DOHH2 (cell line): Measurements from ENCODE around the gene CAMSAP1.

Experiments used
- H3F3A ChIP-seq: fragments of 200-600 bp; sonication (generic), shearing (Covaris generic); 2 replicates; pipeline ENCODE4 v1.6.0; 2016; ENCODE audit warnings: antibody characterized with exemption, mild to moderate bottlenecking; ENCODE audit not compliant: control insufficient read depth, insufficient read depth
- H3K27ac ChIP-seq: fragments of 200-600 bp; sonication (generic); 2 replicates; pipeline ENCODE4 v1.5.1; 2014; ENCODE audit warnings: low read depth, mild to moderate bottlenecking, low read length, moderate library complexity
- H3K27me3 ChIP-seq: fragments of 200-600 bp; sonication (generic); 2 replicates; pipeline ENCODE4 v1.6.1; 2014; ENCODE audit warnings: mild to moderate bottlenecking, low read length, mixed read lengths; ENCODE audit not compliant: control insufficient read depth
- H3K36me3 ChIP-seq: fragments of 200-600 bp; sonication (generic); 2 replicates; pipeline ENCODE4 v1.6.1; 2014; ENCODE audit warnings: mild to moderate bottlenecking, low read length, moderate library complexity, mixed read lengths; ENCODE audit not compliant: control insufficient read depth
- H3K4me1 ChIP-seq: fragments of 200-600 bp; sonication (generic); 2 replicates; pipeline ENCODE4 v1.6.1; 2014; ENCODE audit warnings: mild to moderate bottlenecking, low read length, mixed read lengths; ENCODE audit not compliant: control insufficient read depth
- H3K4me2 ChIP-seq: fragments of 200-600 bp; sonication (generic); 2 replicates; pipeline ENCODE4 v1.6.0; 2014; ENCODE audit warnings: mild to moderate bottlenecking, low read length, moderate library complexity
- H3K4me3 ChIP-seq: fragments of 200-600 bp; sonication (generic); 2 replicates; pipeline ENCODE4 v1.5.1; 2014; ENCODE audit warnings: mild to moderate bottlenecking, low read length, mixed read lengths
- H3K79me2 ChIP-seq: fragments of 200-600 bp; sonication (generic); 2 replicates; pipeline ENCODE4 v1.6.1; 2014; ENCODE audit warnings: mild to moderate bottlenecking, low read length, mixed read lengths; ENCODE audit not compliant: control insufficient read depth
- H3K9me2 ChIP-seq: fragments of 200-600 bp; sonication (generic); replicated peaks from 2 replicates; pipeline ENCODE4 v1.6.1; 2014; ENCODE audit warnings: mild to moderate bottlenecking, low read length, mixed read lengths; ENCODE audit not compliant: control insufficient read depth
- H3K9me3 ChIP-seq: fragments of 200-600 bp; sonication (generic); 2 replicates; pipeline ENCODE4 v1.6.1; 2014; ENCODE audit warnings: antibody characterized with exemption, low read length, mixed read lengths; ENCODE audit not compliant: control insufficient read depth, insufficient read depth
- H4K20me1 ChIP-seq: fragments of 200-600 bp; sonication (generic); 2 replicates; pipeline ENCODE4 v1.6.0; 2014; ENCODE audit warnings: low read depth, mild to moderate bottlenecking, antibody characterized with exemption, low read length, moderate library complexity; ENCODE audit not compliant: control insufficient read depth, insufficient read depth
- CTCF ChIP-seq: fragments of 200-600 bp; sonication (generic); IDR thresholded peaks from one replicate; pipeline ENCODE4 v1.5.1; 2014; ENCODE audit warnings: antibody characterized with exemption, mild to moderate bottlenecking, low read depth, low read length; ENCODE audit not compliant: poor library complexity, severe bottlenecking
- EZH2phosphoT487 ChIP-seq: fragments of 200-600 bp; sonication (generic); IDR thresholded peaks from 2 replicates; pipeline ENCODE4 v1.6.1; 2017; ENCODE audit warnings: borderline replicate concordance, mild to moderate bottlenecking, antibody characterized with exemption, low read length, moderate library complexity, mixed read lengths

CAMSAP1 gene

DNA sequence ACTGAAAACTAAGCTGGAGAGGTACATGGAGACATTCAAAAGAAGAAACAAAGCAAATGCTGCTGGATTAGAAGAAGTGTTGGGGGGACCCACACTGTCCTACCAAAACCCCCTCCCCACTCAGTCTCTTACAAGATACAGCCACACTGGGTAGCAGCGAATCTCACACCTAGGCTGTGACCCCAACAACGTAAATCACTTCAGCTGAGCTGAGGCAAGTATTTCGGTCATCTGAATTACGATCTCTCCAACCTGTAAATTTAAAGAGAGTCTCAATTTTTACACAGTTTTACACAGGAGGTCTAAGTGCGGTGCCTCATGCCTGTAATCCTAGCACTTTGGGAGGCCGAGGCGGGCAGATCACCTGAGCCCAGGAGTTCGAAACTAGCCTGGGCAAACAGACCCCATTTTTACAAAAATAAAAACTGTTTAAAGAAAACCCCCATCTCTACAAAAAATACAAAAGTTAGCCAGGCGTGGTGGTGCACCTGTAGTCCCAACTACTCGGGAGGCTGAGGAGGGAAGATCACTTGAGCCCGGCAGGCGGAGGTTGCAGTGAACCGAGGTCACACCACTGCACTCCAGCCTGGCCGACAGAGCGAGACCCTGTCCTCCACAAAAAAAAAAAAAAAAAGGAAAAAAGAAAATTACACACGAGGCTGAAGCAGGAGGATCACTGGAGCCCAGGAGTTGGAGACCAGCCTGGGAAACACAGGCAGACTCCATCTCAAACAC is 3.4 kb downstream of the CAMSAP1 start:
- H3K4me3 ChIP-seq = no peak overlapping the region
- H3F3A ChIP-seq = peaks cover 4% of the 10 kb centered on the region
- no peaks in the 10 kb centered on the region for H3K9me3 ChIP-seq
- no peak overlapping the region for H3K27ac ChIP-seq
- no peaks in the 10 kb centered on the region for H3K27me3 ChIP-seq
- peaks cover 89% of the 10 kb centered on the region for H3K79me2 ChIP-seq
- no peaks in the 10 kb centered on the region for H3K9me2 ChIP-seq
- TF ChIP-seq EZH2phosphoT487 (no peak), CTCF (no peak)
- H3K4me2 ChIP-seq = no peak overlapping the region
- peaks cover 23% of the 10 kb centered on the region for H4K20me1 ChIP-seq
- H3K4me1 ChIP-seq = peaks cover 25% of the 10 kb centered on the region
- peaks cover 14% of the 10 kb centered on the region for H3K36me3 ChIP-seq

- H3K27ac ChIP-seq = no peak overlapping the region
- H3K9me3 ChIP-seq = no peaks in the 10 kb centered on the region
- TF ChIP-seq EZH2phosphoT487 (no peak), CTCF (no peak)
- H3F3A ChIP-seq = peaks cover 4% of the 10 kb centered on the region
- H3K9me2 ChIP-seq = no peaks in the 10 kb centered on the region
- no peak overlapping the region for H3K4me2 ChIP-seq
- no peaks in the 10 kb centered on the region for H3K27me3 ChIP-seq
- H3K36me3 ChIP-seq = peaks cover 8% of the 10 kb centered on the region
- peaks cover 23% of the 10 kb centered on the region for H4K20me1 ChIP-seq
- peaks cover 89% of the 10 kb centered on the region for H3K79me2 ChIP-seq
- peaks cover 18% of the 10 kb centered on the region for H3K4me1 ChIP-seq
- H3K4me3 ChIP-seq = no peak overlapping the region
Observed at GRCh38 chr9:135903358-135903656, 4.0 kb downstream of the CAMSAP1 start.

- Histone ChIP-seq H3K9me3 (no peaks in the 10 kb centered on the region), H3K27ac (no peak overlapping the region), H3K79me2 (peaks cover 88% of the 10 kb centered on the region), H3K36me3 (peaks cover 8% of the 10 kb centered on the region; the same call in 1 of the 2 replicates), H3K4me1 (peaks cover 15% of the 10 kb centered on the region), H3K4me2 (no peak overlapping the region), H3K27me3 (no peaks in the 10 kb centered on the region), H3F3A (peaks cover 4% of the 10 kb centered on the region), H3K4me3 (no peak overlapping the region), H3K9me2 (no peaks in the 10 kb centered on the region), H4K20me1 (peaks cover 23% of the 10 kb centered on the region)
- TF ChIP-seq CTCF = no peak
- no peak for TF ChIP-seq EZH2phosphoT487
Observed at GRCh38 chr9:135902655-135903357, 4.5 kb downstream of the CAMSAP1 start.
